GM21576 (cell line): Measurements from ENCODE around the gene FBXO46.

ENCODE experiments used
- ATAC-seq: cut with Tn5 transposase; IDR thresholded peaks from one replicate; pipeline ENCODE4 v1.9.1; 2021; ENCODE audit warnings: mild to moderate bottlenecking, moderate library complexity; ENCODE audit not compliant: unreplicated experiment

FBXO46 gene

DNA sequence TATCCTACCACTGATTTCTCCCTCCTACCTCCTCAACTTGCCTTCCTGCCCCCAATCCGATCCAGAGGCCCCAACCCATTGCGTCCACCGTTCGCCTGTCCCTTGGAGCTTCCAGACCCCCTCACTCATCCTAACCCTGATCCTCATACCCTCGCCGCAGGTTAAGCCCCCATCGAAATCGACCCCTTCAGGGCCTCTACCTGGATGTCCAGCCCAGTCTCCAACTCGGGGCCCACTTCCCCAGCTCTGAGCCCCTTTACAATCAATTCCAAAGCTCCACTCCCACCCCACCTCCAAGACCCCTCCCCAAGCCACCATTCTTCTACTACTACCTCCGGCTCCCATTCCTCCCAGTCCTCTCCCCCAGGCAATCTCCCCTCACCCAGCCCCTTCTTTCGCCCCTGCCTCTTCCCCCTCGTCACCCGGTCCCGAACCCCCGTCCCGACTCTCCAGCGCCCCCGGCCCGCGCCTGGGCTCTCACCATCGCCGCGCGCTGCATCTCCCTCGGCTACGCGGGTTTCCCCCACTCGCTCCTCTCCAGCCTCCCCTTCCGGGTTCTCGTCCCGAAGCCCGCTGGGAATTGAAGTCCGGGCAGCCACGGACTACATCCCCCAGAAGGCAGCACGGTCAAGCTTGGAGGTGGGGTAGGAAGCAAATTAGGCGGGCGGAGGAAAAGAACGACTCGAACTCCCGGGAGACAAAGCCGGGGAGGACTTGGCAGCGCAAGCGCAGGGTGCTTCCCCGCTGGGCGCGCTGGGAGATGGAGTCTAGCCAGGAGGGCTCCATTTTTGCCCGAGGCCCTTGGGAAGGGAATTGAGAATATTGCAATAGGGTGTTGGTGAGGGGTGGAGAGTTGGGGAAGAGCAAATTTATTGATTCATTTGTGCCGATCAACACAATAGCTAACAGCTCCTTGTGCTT is at the start of gene FBXO46:
FBXO46 (minus strand) TSS at position 529 of the 921 bp plus-strand sequence. CDS start 17,401 bp downstream, outside the sequence.
- ATAC-seq = peak; percentile 85

GRCh38 chr19:45780146-45780447 is 49.4 kb upstream of the FBXO46 start:
- no peak for ATAC-seq

DNA sequence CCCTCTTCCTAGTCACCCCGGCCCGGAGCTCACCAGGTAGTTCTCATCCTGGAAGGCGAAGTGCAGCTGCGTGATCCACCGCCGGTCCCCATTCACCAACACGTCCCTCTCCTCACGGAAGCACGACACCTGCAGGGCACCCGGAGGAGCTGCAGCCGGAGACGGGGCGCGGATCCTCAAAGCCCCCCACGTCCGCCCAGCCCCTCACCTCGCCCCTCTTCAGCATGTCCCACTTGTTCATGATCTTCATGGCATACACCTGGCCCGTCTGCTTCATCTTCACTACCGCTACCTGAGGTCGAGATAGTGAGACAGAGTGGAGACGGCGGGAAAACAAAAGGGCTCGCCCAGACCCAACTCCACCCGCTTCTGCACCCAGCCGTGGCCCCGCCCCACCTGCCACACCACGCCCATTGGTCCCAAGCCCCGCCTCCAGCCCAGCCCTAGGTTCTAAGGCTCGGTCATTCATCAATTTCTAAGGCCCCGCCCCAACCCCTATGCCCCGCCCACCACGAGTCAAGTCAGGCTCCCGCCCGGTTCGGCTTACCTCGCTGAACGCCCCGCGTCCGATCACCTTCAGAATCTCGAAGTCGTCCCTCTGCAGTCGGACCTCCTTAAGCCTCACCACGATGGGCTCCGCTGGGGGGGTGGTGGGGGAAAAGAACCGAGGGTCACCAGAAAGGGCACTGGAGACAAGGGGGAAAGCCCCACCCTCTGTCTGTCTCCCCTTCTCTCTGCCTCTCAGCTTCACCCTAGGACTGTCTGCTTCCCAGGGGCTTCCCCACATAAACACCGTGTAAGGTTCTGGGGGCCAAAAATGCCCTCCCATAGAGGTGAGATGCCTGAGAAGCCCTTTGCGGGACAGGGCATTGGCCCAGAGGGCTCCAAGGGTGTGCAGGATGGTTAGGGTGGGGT is 48.8 kb upstream of the FBXO46 start:
- ATAC-seq = peak; percentile 76

GRCh38 chr19:45778010-45778661 is 47.4 kb upstream of the FBXO46 start:
- ATAC-seq = no peak

DNA sequence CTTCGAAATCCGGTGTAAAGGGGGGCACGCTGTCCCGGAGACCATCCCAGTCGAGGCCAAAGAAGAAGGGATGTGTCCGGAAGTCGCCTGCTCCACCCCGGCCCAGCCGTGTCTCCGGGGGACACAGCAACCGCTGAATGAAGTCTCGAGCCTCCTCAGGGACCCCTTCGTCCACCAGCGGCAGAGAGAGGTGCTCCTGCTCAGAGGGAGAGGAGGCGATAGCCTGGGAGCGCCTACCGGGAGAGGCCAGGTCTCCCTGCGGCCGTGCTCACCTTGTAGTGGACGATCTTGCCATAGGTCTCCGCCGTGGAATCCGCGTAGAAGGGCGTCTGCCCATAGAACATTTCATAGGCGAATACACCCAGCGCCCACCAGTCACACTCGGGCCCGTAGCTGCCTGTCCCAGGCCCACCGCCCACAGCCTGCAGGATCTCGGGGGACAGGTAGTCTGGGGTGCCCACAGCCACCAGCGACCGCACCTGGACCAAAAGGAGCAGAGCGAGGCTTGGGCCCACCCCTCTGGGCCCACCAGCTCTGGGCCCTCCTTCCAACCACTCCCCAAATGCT is 46.8 kb upstream of the FBXO46 start:
- ATAC-seq = no peak

DNA sequence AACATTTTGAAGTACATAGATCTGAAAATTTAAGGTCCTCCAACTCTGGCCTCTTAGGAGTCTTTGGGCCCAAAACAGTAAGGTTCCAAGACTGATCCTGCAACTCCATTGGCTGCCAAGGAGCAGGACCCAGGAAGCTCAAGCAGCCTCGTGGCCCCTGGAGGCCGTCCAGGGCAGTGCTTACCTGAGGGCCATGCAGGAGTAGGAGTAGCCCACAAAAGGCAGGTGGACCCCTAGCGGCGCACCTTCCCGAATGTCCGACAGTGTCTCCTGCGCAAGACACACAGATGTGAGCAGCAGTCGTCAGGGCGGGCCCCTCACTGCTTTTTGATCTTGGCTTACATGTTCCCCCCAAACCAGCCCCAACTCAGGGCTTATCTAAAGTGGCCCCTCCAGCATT is 44.1 kb upstream of the FBXO46 start:
- ATAC-seq = no peak

DNA sequence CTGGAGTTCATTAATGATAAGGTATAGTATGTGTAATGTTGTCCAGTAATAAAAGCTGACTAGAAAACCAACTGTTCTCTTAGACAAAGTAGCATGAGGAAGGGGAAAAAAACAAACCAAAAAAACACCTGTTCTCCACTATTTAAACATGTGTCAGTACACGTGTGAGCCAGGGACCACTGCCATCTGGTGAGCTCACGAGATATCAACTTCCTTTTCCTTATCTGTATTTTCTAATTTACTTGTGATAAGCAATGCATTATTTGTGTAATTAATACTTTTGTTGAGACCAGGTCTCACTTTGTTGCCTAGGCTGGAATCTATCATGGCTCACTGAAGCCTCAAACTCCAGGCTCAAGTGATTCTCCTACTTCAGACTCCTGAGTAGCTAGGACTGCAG is 42.7 kb upstream of the FBXO46 start:
- no peak for ATAC-seq

GRCh38 chr19:45772912-45773311 is 42.2 kb upstream of the FBXO46 start:
- no peak for ATAC-seq

- ATAC-seq = no peak
Measured at GRCh38 chr19:45772130-45772840, 41.6 kb upstream of the FBXO46 start.

DNA sequence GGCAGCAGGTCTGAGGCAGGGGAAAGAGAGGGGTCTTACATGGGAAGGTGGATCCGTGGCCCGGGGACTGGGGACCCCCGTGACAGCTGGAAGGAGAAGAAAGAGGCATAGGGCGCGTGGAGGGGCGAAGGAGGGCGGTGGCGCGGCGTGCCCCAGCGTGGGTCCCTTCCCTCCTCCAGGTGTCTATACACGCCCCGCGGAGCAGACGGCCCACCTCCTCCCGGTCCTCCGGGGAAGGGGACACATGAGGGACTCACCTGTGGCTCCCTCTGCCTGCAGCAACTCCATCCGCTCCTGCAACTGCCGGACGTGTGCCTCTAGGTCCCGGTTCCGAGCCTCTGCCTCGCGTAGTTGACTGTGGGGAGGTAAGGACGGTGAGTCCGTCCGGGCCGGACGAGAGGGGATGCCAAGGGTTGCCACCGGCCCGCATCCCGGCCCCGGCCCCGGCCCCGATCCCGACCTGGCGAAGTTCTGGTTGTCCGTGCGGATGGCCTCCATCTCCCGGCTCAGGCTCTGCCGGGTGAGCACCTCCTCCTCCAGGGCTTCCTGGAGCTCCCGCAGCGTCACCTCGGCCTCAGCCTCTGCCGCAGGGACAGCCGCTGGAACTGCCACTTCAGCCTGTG is 40.7 kb upstream of the FBXO46 start:
- ATAC-seq = no peak

GRCh38 chr19:45770192-45771101 is 39.8 kb upstream of the FBXO46 start:
- peak; percentile 48 for ATAC-seq

- peak; percentile 17 for ATAC-seq
Measured at GRCh38 chr19:45769821-45770191, 39.1 kb upstream of the FBXO46 start.

- peak; percentile 50 for ATAC-seq
Measured at GRCh38 chr19:45768984-45769782, 38.5 kb upstream of the FBXO46 start, which contains the start of gene SIX5. TSS of gene SIX5 (minus strand) at chr19:45769252. CDS start at chr19:45768844, 408 bp downstream.

- no peak for ATAC-seq
Measured at GRCh38 chr19:45768655-45768983, 37.9 kb upstream of the FBXO46 start.

GRCh38 chr19:45767881-45768654 is 37.4 kb upstream of the FBXO46 start:
- no peak for ATAC-seq

DNA sequence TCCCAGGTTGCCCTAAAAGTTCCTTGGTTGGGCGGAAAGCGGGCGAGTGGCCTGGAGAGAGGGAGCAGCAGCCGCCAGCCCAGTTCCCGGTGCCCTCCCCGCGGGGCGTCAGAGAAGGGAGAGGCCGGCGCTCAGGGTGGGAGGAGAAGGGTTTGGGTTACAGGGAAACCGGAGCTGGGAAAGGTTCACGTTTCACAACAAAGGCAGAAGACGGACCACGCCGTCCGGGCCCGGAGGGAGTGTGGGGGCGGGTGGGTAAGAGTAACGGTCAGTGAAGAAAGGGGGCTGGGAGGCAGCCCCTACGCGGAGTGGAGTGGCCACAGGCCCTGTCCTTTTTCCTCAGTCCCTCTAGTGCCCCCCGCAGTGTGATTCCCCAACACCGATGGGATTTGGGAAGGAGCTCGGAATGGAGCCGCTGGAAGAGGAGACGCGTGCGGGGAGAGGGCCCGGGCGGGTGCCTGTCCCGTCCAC is 36.7 kb upstream of the FBXO46 start:
- no peak for ATAC-seq

- ATAC-seq = no peak
Measured at GRCh38 chr19:45766869-45767346, 36.2 kb upstream of the FBXO46 start.
